Suprapubic skin (tissue), 4 donors: ENCODE measurements around the gene MAP3K20.

Experiments used
- EP300 ChIP-seq: sonication (generic); formaldehyde crosslinking; IDR thresholded peaks from one replicate; pipeline ENCODE4 v1.6.1; 2017; ENCODE audit warnings: antibody characterized with exemption
- POLR2A ChIP-seq, 2 donors: fragments of 450-650 bp; IDR thresholded peaks; one replicate each; pipeline ENCODE4 v1.6.1; 2017; ENCODE audit warnings: antibody characterized with exemption in 2 of 2, mild to moderate bottlenecking in 2 of 2, moderate library complexity in 2 of 2
- POLR2AphosphoS5 ChIP-seq, 3 donors: sonication (generic); formaldehyde crosslinking; IDR thresholded peaks; one replicate each; pipeline ENCODE4 v1.6.1; 2017; ENCODE audit warnings: antibody characterized with exemption in 3 of 3
- TF ChIP-seq, protein P1 (sequence below), 2 donors: fragments of 200-600 bp in 1 of 2; fragments of 450-650 bp in 1 of 2; sonication (generic) in 1 of 2; IDR thresholded peaks; one replicate each; pipeline ENCODE4 v1.5.1; 2016 to 2019; ENCODE audit warnings: antibody characterized with exemption in 2 of 2, mild to moderate bottlenecking in 1 of 2, moderate library complexity in 1 of 2

GRCh38 chr2:173079973-173080860, 4.6 kb downstream of the MAP3K20 start:
- TF ChIP-seq, protein P1, sequence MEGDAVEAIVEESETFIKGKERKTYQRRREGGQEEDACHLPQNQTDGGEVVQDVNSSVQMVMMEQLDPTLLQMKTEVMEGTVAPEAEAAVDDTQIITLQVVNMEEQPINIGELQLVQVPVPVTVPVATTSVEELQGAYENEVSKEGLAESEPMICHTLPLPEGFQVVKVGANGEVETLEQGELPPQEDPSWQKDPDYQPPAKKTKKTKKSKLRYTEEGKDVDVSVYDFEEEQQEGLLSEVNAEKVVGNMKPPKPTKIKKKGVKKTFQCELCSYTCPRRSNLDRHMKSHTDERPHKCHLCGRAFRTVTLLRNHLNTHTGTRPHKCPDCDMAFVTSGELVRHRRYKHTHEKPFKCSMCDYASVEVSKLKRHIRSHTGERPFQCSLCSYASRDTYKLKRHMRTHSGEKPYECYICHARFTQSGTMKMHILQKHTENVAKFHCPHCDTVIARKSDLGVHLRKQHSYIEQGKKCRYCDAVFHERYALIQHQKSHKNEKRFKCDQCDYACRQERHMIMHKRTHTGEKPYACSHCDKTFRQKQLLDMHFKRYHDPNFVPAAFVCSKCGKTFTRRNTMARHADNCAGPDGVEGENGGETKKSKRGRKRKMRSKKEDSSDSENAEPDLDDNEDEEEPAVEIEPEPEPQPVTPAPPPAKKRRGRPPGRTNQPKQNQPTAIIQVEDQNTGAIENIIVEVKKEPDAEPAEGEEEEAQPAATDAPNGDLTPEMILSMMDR (IDR thresholded peaks at IDR 0.05): no peak
- TF ChIP-seq POLR2A (IDR thresholded peaks at IDR 0.05) (no peak), EP300 (no peak), POLR2AphosphoS5 (IDR thresholded peaks at IDR 0.05) (no peak)
